Colonic mucosa (tissue), 4 donors: ENCODE data around the gene ABCC2. TPM values are rescaled to one million over a fixed set of nuclear protein-coding genes. Genes with fewer than 3 reads are reported as not detected.

Experiments
- DNase-seq: peaks from one replicate; pipeline ENCODE4 v3.0.0-alpha.2; 2020
- H3K27ac ChIP-seq: fragments of 200-600 bp; one replicate; pipeline ENCODE4 v1.8.0; 2021
- H3K27me3 ChIP-seq: fragments of 200-600 bp; one replicate; pipeline ENCODE4 v1.8.0; 2021
- H3K36me3 ChIP-seq: fragments of 200-600 bp; one replicate; pipeline ENCODE4 v1.8.0; 2021
- H3K4me1 ChIP-seq: fragments of 200-600 bp; one replicate; pipeline ENCODE4 v1.8.0; 2021; ENCODE audit warnings: mild to moderate bottlenecking
- H3K4me3 ChIP-seq: fragments of 200-600 bp; one replicate; pipeline ENCODE4 v1.8.0; 2021
- H3K9ac ChIP-seq, 2 donors: one replicate each; pipeline ENCODE4 v1.7.0; 2013; ENCODE audit warnings: control low read depth in 2 of 2, low read depth in 2 of 2, low read length in 2 of 2
- H3K9me3 ChIP-seq: fragments of 200-600 bp; one replicate; pipeline ENCODE4 v1.8.0; 2021
- CTCF ChIP-seq: fragments of 200-600 bp; IDR thresholded peaks from one replicate; pipeline ENCODE4 v1.8.0; 2022; ENCODE audit warnings: antibody characterized with exemption, mild to moderate bottlenecking
- intact Hi-C: fragments of 100-400 bp; cut with DNase I; formaldehyde crosslinking; loops from one replicate; pipeline ENCODE4 v1.14.1; 2022
- total RNA-seq, 2 donors: library from RNA; stranded (reverse); fragmentation: NEBNext Ultra II Directional in 1 of 2; extraction: Animal tissue kit (Norgen Biotek cat#: 25700) in 1 of 2; gene quantifications; one replicate each; pipeline ENCODE4 v1.2.1, GENCODE V29; 2021
- donor health status: healthy.
- donor health status: DM: no; HTN: no; CAD: no.
- donor health status: DM: no; HTN: no; CAD: no.

ABCC2 gene
- total RNA-seq, 2 donors from 2014 or later, result 0.45 to 0.72 TPM

DNA sequence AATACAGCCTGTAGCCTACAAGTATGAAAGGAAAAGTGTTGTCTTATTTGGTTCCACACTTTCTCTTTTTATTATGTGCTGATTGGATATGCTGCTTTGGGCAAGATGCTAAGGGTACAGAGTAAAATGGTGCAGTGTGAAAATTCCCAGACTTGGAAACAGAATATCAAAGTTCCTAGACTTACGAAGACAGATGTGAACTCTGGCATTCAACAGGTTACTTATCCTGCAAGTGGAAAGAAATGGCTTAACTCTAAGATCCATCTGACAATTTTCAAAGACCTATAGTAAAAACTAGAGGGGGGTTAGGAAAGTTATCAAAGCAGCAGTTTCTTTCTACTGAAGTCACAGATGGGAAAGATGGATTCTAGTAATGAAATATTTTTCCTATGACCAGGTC lies 26.3 kb upstream of the ABCC2 start:
- Histone ChIP-seq H3K4me3 (no peak overlapping the region), H3K4me1 (no peaks in the 10 kb centered on the region), H3K27me3 (no peaks in the 10 kb centered on the region), H3K9ac (no peak overlapping the region), H3K9me3 (no peaks in the 10 kb centered on the region), H3K27ac (no peak overlapping the region), H3K36me3 (no peaks in the 10 kb centered on the region)
- TF ChIP-seq CTCF, result no peak
- intact Hi-C loops, result no loop called here
- DNase-seq, result no peak

DNA sequence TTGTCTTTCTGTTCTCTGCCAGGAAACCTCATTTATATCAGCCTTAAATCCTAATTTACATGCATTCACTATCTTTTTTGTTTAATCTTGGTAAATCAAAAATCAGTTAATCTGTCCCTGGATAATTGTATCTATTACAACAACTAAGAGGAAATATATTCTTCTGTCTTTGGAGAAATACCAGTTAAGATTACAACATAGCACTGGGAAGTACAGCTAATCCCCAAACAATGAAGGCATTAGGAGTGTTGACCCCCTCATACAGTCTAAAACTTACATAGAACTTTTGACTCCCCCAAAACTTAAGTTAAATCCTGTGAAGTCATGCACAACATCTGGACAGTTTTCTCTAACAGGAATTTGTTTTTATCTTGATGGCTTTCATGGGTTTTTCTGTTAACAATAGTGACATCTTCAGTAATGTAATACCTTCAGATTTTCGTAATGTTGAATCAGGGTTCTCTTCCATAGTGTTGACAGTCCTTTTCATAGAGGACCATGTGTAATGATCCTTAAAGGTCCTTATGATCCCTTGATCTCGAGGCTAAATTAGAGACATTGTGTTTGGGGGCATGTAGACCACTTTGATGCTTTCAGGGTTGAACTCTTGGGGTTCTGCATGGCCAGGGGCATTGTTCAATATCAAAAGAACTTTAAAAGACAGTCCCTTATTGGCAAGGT lies 24.1 kb upstream of the ABCC2 start:
- no peak for DNase-seq

GRCh38 chr10:99760321-99760720 lies 22.1 kb upstream of the ABCC2 start:
- no peak for TF ChIP-seq CTCF
- intact Hi-C loops, result no loop called here
- Histone ChIP-seq H3K9ac (no peak overlapping the region), H3K36me3 (no peaks in the 10 kb centered on the region), H3K9me3 (no peaks in the 10 kb centered on the region), H3K4me3 (no peak overlapping the region), H3K27me3 (no peaks in the 10 kb centered on the region), H3K27ac (no peak overlapping the region), H3K4me1 (no peaks in the 10 kb centered on the region)
- DNase-seq, result no peak

More for the DNA sequence above, 24.1 kb upstream of the ABCC2 start:
- Histone ChIP-seq H3K9ac (no peak overlapping the region), H3K4me1 (no peaks in the 10 kb centered on the region), H3K9me3 (no peaks in the 10 kb centered on the region), H3K27me3 (no peaks in the 10 kb centered on the region), H3K27ac (no peak overlapping the region), H3K4me3 (no peak overlapping the region), H3K36me3 (no peaks in the 10 kb centered on the region)
- TF ChIP-seq CTCF, result no peak
- intact Hi-C loops, result no loop called here

DNA sequence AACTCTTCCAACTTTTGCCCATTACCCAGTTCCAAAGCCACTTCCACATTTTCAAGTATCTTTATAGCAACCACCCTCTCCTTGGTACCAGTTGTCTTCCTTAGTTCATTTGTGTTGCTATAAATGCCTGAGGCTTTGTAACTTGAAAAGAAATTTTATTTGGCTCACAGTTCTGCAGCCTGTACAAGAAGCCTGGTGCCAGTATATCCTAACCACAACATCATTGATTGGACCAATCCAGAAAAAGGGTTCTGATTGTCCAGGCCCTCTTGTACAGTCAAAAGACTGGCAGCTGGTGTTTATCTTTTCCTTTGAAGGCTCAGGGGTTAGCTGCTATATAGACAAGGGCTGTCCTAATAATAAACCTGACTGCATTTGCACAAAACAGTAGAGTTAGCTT lies 21.1 kb upstream of the ABCC2 start:
- intact Hi-C loops, result no loop called here
- Histone ChIP-seq H3K36me3 (no peaks in the 10 kb centered on the region), H3K4me3 (no peak overlapping the region), H3K9ac (no peak overlapping the region), H3K9me3 (no peaks in the 10 kb centered on the region), H3K27me3 (no peaks in the 10 kb centered on the region), H3K4me1 (no peaks in the 10 kb centered on the region), H3K27ac (no peak overlapping the region)
- DNase-seq, result no peak
- no peak for TF ChIP-seq CTCF

GRCh38 chr10:99765672-99766301 lies 16.7 kb upstream of the ABCC2 start:
- no peak overlapping the region for H3K9ac ChIP-seq
- H3K4me1 ChIP-seq, result no peaks in the 10 kb centered on the region
- no peak overlapping the region for H3K4me3 ChIP-seq
- H3K36me3 ChIP-seq, result no peaks in the 10 kb centered on the region
- intact Hi-C loops, result no loop called here
- no peak for TF ChIP-seq CTCF
- no peaks in the 10 kb centered on the region for H3K9me3 ChIP-seq
- DNase-seq, result no peak
- no peak overlapping the region for H3K27ac ChIP-seq
- H3K27me3 ChIP-seq, result no peaks in the 10 kb centered on the region
